Mucosa of rectum (tissue), 2 donors: ENCODE results near the gene LRP11.
"Not testable (repeated sequence)": the region's sequence is repeated elsewhere in the genome, so short reads cannot be mapped to it uniquely, and the experiment has no call there.

Experiments used
- H3K27ac ChIP-seq, 2 donors: one replicate each; pipeline ENCODE4 v1.7.0; 2013; ENCODE audit warnings: inconsistent platforms in 2 of 2, low read depth in 2 of 2, low read length in 2 of 2
- H3K27me3 ChIP-seq, 2 donors: one replicate each; pipeline ENCODE4 v1.7.0; 2013; ENCODE audit warnings: low read length in 2 of 2; ENCODE audit not compliant: control insufficient read depth in 2 of 2, insufficient read depth in 2 of 2
- H3K36me3 ChIP-seq, 2 donors: one replicate each; pipeline ENCODE4 v1.7.0; 2013; ENCODE audit warnings: low read length in 2 of 2; ENCODE audit not compliant: control insufficient read depth in 2 of 2, insufficient read depth in 2 of 2
- H3K4me1 ChIP-seq, 2 donors: one replicate each; pipeline ENCODE4 v1.7.0; 2013; ENCODE audit warnings: low read length in 2 of 2, mild to moderate bottlenecking in 1 of 2; ENCODE audit not compliant: control insufficient read depth in 2 of 2, insufficient read depth in 2 of 2
- H3K4me3 ChIP-seq, 2 donors: one replicate each; pipeline ENCODE4 v1.7.0; 2013; ENCODE audit warnings: low read length in 2 of 2
- H3K9ac ChIP-seq, 2 donors: one replicate each; pipeline ENCODE4 v1.7.0; 2013; ENCODE audit warnings: low read length in 2 of 2, low read depth in 1 of 2, mild to moderate bottlenecking in 1 of 2
- H3K9me3 ChIP-seq, 2 donors: one replicate each; pipeline ENCODE4 v1.7.0; 2013; ENCODE audit warnings: low read length in 2 of 2; ENCODE audit not compliant: control insufficient read depth in 2 of 2
- donor health status: healthy.
- donor health status: Normal muscosa, but diverticular disease.

The LRP11 gene

GRCh38 chr6:149860834-149861602 is 3.1 kb downstream of the LRP11 start:
- Histone ChIP-seq H3K4me3 (no peak overlapping the region), H3K9ac (no peak overlapping the region), H3K4me1 (peaks cover 4 to 5% of the 10 kb centered on the region in 2 donors)

DNA sequence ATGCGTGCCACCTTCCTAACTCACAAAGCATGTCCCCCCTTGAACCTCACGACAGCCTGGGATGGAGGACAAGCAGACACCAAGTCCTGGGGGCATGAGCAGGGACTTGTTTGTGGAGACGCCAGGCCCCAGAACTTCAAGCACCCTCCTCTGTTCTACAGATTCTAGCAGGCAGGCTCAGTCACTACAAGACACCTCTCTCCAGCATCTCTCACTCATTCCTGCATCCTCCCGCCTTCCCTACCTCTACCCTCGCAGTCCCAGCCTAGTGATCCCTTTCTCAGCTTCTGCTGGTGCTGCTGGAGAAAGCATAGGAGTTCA is 3.7 kb downstream of the LRP11 start:
- Histone ChIP-seq H3K27ac (no peak overlapping the region), H3K36me3 (no peaks in the 10 kb centered on the region), H3K9me3 (no peaks in the 10 kb centered on the region), H3K27me3 (no peaks in the 10 kb centered on the region), H3K4me1 (peaks cover 4 to 8% of the 10 kb centered on the region in 2 donors), H3K9ac (no peak overlapping the region), H3K4me3 (no peak overlapping the region)

More at GRCh38 chr6:149860834-149861602, 3.1 kb downstream of the LRP11 start:
- H3K27ac ChIP-seq: no peak overlapping the region
- H3K36me3 ChIP-seq: no peaks in the 10 kb centered on the region
- no peaks in the 10 kb centered on the region for H3K9me3 ChIP-seq
- H3K27me3 ChIP-seq: no peaks in the 10 kb centered on the region

DNA sequence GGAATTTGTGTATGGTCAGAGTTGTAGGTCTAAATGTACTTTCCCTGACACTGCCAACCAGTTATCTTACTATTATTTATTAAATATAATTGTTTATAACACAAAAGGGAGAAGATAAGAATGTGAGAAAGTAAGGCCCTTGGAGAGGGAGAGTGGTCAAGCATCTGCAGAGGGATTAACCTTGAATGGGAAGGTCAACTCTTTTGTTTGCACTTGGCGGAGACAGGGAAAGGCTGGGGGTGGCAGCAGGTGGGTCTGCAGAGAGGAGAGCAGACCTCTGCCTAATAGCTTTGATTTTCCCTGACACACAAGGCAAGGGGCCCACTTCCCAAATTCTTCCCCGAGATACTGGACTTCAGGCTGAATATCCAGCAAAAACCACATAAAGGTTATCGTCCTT is 4.2 kb downstream of the LRP11 start:
- Histone ChIP-seq H3K4me1 (peaks cover 8 to 12% of the 10 kb centered on the region in 2 donors), H3K27ac (no peak overlapping the region), H3K9ac (no peak overlapping the region), H3K36me3 (no peaks in the 10 kb centered on the region), H3K4me3 (no peak overlapping the region), H3K9me3 (no peaks in the 10 kb centered on the region), H3K27me3 (no peaks in the 10 kb centered on the region)

DNA sequence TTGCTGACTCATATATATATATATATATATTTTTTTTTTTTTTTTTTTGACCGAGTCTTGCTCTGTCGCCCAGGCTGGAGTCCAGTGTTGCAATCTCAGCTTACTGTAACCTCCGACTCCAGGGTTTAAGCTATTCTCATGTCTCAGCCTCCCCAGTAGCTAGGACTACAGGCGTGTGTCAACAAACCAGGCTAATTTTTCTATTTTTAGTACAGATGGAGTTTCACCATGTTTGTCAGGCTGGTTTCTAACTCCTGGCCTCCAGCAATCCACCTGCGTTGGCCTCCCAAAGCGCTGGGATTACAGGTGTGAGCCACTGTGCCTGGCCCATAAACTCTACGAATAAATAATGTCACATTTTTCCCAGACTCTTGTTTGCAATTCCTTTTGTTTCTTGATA is 4.8 kb downstream of the LRP11 start:
- Histone ChIP-seq H3K4me1 (peaks cover 8 to 9% of the 10 kb centered on the region in 2 donors), H3K4me3 (no peak overlapping the region), H3K36me3 (no peaks in the 10 kb centered on the region), H3K9me3 (no peaks in the 10 kb centered on the region), H3K27me3 (no peaks in the 10 kb centered on the region), H3K9ac (no peak overlapping the region), H3K27ac (no peak overlapping the region)

GRCh38 chr6:149857541-149857940 is 6.6 kb downstream of the LRP11 start:
- H3K36me3 ChIP-seq: no peaks in the 10 kb centered on the region
- H3K27ac ChIP-seq: no peak overlapping the region
- H3K4me1 ChIP-seq: peaks cover 7 to 9% of the 10 kb centered on the region in 2 donors
- no peak overlapping the region for H3K4me3 ChIP-seq
- no peak overlapping the region for H3K9ac ChIP-seq
- H3K27me3 ChIP-seq: no peaks in the 10 kb centered on the region
- no peaks in the 10 kb centered on the region for H3K9me3 ChIP-seq

- no peak overlapping the region for H3K9ac ChIP-seq
- no peak overlapping the region for H3K4me3 ChIP-seq
- peaks cover 5 to 7% of the 10 kb centered on the region in 2 donors for H3K4me1 ChIP-seq
- no peaks in the 10 kb centered on the region for H3K36me3 ChIP-seq
- H3K9me3 ChIP-seq: no peaks in the 10 kb centered on the region
- no peak overlapping the region for H3K27ac ChIP-seq
- H3K27me3 ChIP-seq: no peaks in the 10 kb centered on the region
Measured at GRCh38 chr6:149856256-149856994, 7.7 kb downstream of the LRP11 start.

GRCh38 chr6:149855741-149856140 is 8.4 kb downstream of the LRP11 start:
- H3K27ac ChIP-seq: no peak overlapping the region
- H3K9me3 ChIP-seq: no peaks in the 10 kb centered on the region
- no peak overlapping the region for H3K4me3 ChIP-seq
- H3K27me3 ChIP-seq: no peaks in the 10 kb centered on the region
- H3K36me3 ChIP-seq: no peaks in the 10 kb centered on the region
- H3K9ac ChIP-seq: no peak overlapping the region
- peaks cover 5 to 7% of the 10 kb centered on the region in 2 donors for H3K4me1 ChIP-seq

- H3K27me3 ChIP-seq: no peaks in the 10 kb centered on the region
- H3K9me3 ChIP-seq: no peaks in the 10 kb centered on the region
- no peak overlapping the region for H3K4me3 ChIP-seq
- no peaks in the 10 kb centered on the region for H3K36me3 ChIP-seq
- H3K4me1 ChIP-seq: peaks cover 5 to 7% of the 10 kb centered on the region in 2 donors
- no peak overlapping the region for H3K27ac ChIP-seq
- no peak overlapping the region for H3K9ac ChIP-seq
Measured at GRCh38 chr6:149855040-149855654, 9.0 kb downstream of the LRP11 start.

- H3K4me1 ChIP-seq: peaks cover 5 to 7% of the 10 kb centered on the region in 2 donors
- H3K27ac ChIP-seq: no peak overlapping the region
Measured at GRCh38 chr6:149854532-149854931, 9.6 kb downstream of the LRP11 start.

GRCh38 chr6:149854017-149854416 is 10.1 kb downstream of the LRP11 start:
- not testable (repeated sequence) for H3K4me3 ChIP-seq, H3K27me3 ChIP-seq, H3K4me1 ChIP-seq, H3K36me3 ChIP-seq, H3K27ac ChIP-seq, H3K9me3 ChIP-seq, H3K9ac ChIP-seq

More at GRCh38 chr6:149854532-149854931, 9.6 kb downstream of the LRP11 start:
- Histone ChIP-seq H3K9me3 (no peaks in the 10 kb centered on the region), H3K4me3 (no peak overlapping the region), H3K9ac (no peak overlapping the region), H3K27me3 (no peaks in the 10 kb centered on the region), H3K36me3 (no peaks in the 10 kb centered on the region)
